KMS-11 (cell line): ENCODE measurements around the gene ABCF3.

Source experiments
- H2AFZ ChIP-seq: fragments of 200-600 bp; sonication (generic); 2 replicates; pipeline ENCODE4 v1.6.1; 2016; ENCODE audit warnings: antibody characterized with exemption, mixed run types, low read depth
- H3K27ac ChIP-seq: fragments of 200-600 bp; sonication (generic); 2 replicates; pipeline ENCODE4 v1.6.1; 2016; ENCODE audit warnings: mild to moderate bottlenecking, mixed run types
- H3K27me3 ChIP-seq: fragments of 200-600 bp; sonication (generic); 2 replicates; pipeline ENCODE4 v1.6.1; 2017; ENCODE audit warnings: mild to moderate bottlenecking, low read depth, mixed run types, moderate library complexity; ENCODE audit not compliant: insufficient read depth
- H3K36me3 ChIP-seq: fragments of 200-600 bp; sonication (generic); 2 replicates; pipeline ENCODE4 v1.6.1; 2017; ENCODE audit warnings: mild to moderate bottlenecking, mixed run types; ENCODE audit not compliant: insufficient read depth
- H3K4me1 ChIP-seq: fragments of 200-600 bp; sonication (generic); 2 replicates; pipeline ENCODE4 v1.6.1; 2016; ENCODE audit warnings: mild to moderate bottlenecking, low read depth, mixed run types; ENCODE audit not compliant: poor library complexity, severe bottlenecking
- H3K4me2 ChIP-seq: fragments of 200-600 bp; sonication (generic); 2 replicates; pipeline ENCODE4 v1.7.0; 2016; ENCODE audit warnings: mild to moderate bottlenecking, mixed run types
- H3K4me3 ChIP-seq: fragments of 200-600 bp; sonication (generic); IDR thresholded peaks from 2 replicates; pipeline ENCODE4 v1.6.1; 2017; ENCODE audit warnings: low read depth, low read length, mixed read lengths; ENCODE audit not compliant: insufficient read depth
- H3K79me2 ChIP-seq: fragments of 200-600 bp; sonication (generic); 2 replicates; pipeline ENCODE4 v1.6.1; 2016; ENCODE audit warnings: low read depth, mixed run types; ENCODE audit not compliant: insufficient read depth
- H3K9ac ChIP-seq: fragments of 200-600 bp; sonication (generic); 2 replicates; pipeline ENCODE4 v1.6.1; 2016; ENCODE audit warnings: mild to moderate bottlenecking, mixed run types
- H4K20me1 ChIP-seq: fragments of 200-600 bp; sonication (generic); 2 replicates; pipeline ENCODE4 v1.6.1; 2016; ENCODE audit warnings: mild to moderate bottlenecking, mixed run types; ENCODE audit not compliant: insufficient read depth
- CTCF ChIP-seq: fragments of 200-600 bp; sonication (generic); conservative IDR thresholded peaks from 2 replicates; pipeline ENCODE4 v1.6.1; 2017; ENCODE audit warnings: low read depth, mild to moderate bottlenecking, antibody characterized with exemption, low read length, moderate library complexity, mixed read lengths

ABCF3 gene

GRCh38 chr3:184173374-184173722 is 12.7 kb upstream of the ABCF3 start:
- Histone ChIP-seq H4K20me1 (no peaks in the 10 kb centered on the region), H3K27ac (no peak overlapping the region), H3K4me3 (no peak overlapping the region), H3K36me3 (peaks cover 3% of the 10 kb centered on the region; the same call in 1 of the 2 replicates), H3K4me2 (no peak overlapping the region), H3K9ac (no peak overlapping the region), H3K4me1 (peaks cover 17% of the 10 kb centered on the region), H2AFZ (no peak overlapping the region), H3K79me2 (peaks cover 18% of the 10 kb centered on the region), H3K27me3 (no peaks in the 10 kb centered on the region)
- TF ChIP-seq CTCF: no peak

GRCh38 chr3:184174284-184174645 is 11.7 kb upstream of the ABCF3 start:
- H3K9ac ChIP-seq: no peak overlapping the region
- H3K27me3 ChIP-seq: no peaks in the 10 kb centered on the region
- peak overlapping the region; percentile 69 for H3K4me2 ChIP-seq
- H3K36me3 ChIP-seq: peaks cover 3% of the 10 kb centered on the region; the same call in 1 of the 2 replicates
- H3K4me3 ChIP-seq: no peak overlapping the region
- TF ChIP-seq CTCF: no peak
- H2AFZ ChIP-seq: 0 out of 2 replicates have a peak overlapping the region, but pooled peaks have one; percentile 24
- peaks cover 17% of the 10 kb centered on the region for H3K4me1 ChIP-seq
- H3K27ac ChIP-seq: no peak overlapping the region
- H3K79me2 ChIP-seq: peaks cover 18% of the 10 kb centered on the region
- no peaks in the 10 kb centered on the region for H4K20me1 ChIP-seq

GRCh38 chr3:184174646-184175492 is 11.1 kb upstream of the ABCF3 start, which contains the start of gene AP2M1:
Gene AP2M1 (plus strand): TSS chr3:184174855. CDS start chr3:184176994, 2,139 bp downstream.
- Histone ChIP-seq H3K9ac (peak within 1 kb of the TSS; percentile 80; the same call in 1 of the 2 replicates), H3K4me1 (peaks cover 17% of the 10 kb centered on the region), H3K4me3 (peak within 1 kb of the TSS; percentile 87), H2AFZ (peak within 1 kb of the TSS; percentile 93), H3K27me3 (no peaks in the 10 kb centered on the region), H4K20me1 (no peaks in the 10 kb centered on the region), H3K27ac (0 out of 2 replicates have a peak within 1 kb of the TSS, but pooled peaks have one; percentile 20), H3K4me2 (peak within 1 kb of the TSS; percentile 98), H3K79me2 (peaks cover 18% of the 10 kb centered on the region), H3K36me3 (peaks cover 3% of the 10 kb centered on the region; the same call in 1 of the 2 replicates)
- TF ChIP-seq CTCF: no peak

- H3K27ac ChIP-seq: no peak overlapping the region
- H3K36me3 ChIP-seq: peaks cover 3% of the 10 kb centered on the region; the same call in 1 of the 2 replicates
- peak overlapping the region; percentile 98 for H3K4me2 ChIP-seq
- no peaks in the 10 kb centered on the region for H3K27me3 ChIP-seq
- no peak for TF ChIP-seq CTCF
- H2AFZ ChIP-seq: peak overlapping the region; percentile 93; the same call in 1 of the 2 replicates
- peaks cover 17% of the 10 kb centered on the region for H3K4me1 ChIP-seq
- no peaks in the 10 kb centered on the region for H4K20me1 ChIP-seq
- peak overlapping the region; percentile 87 for H3K4me3 ChIP-seq
- H3K79me2 ChIP-seq: peaks cover 18% of the 10 kb centered on the region
- peak overlapping the region; percentile 80; the same call in 1 of the 2 replicates for H3K9ac ChIP-seq
These were observed 10.5 kb upstream of the ABCF3 start for GRCh38 chr3:184175506-184175905.
